ENCODE results near the gene DOCK9.

Gene DOCK9

GRCh38 chr13:98961503-98962105 lies 16.3 kb downstream of the DOCK9 start:
- no peak overlapping the region for H3K4me3 ChIP-seq (replicated peaks in 1 of 2; ENCODE audit: low read depth in 2 of 2, low read length in 2 of 2)
- TF ChIP-seq CTCF (IDR thresholded peaks at IDR 0.05; ENCODE audit: low read depth, low read length), result no peak
- no peak for DNase-seq (ENCODE audit: low read depth in 2 of 2)

GRCh38 chr13:98960606-98961502 lies 17.0 kb downstream of the DOCK9 start:
- DNase-seq (ENCODE audit: low read depth in 2 of 2), result no peak
- no peak overlapping the region for H3K4me3 ChIP-seq (replicated peaks in 1 of 2; ENCODE audit: low read depth in 2 of 2, low read length in 2 of 2)
- no peak for TF ChIP-seq CTCF (IDR thresholded peaks at IDR 0.05; ENCODE audit: low read depth, low read length)

GRCh38 chr13:98959786-98960605 lies 17.9 kb downstream of the DOCK9 start:
- TF ChIP-seq CTCF (IDR thresholded peaks at IDR 0.05; ENCODE audit: low read depth, low read length), result no peak
- no peak overlapping the region for H3K4me3 ChIP-seq (replicated peaks in 1 of 2; ENCODE audit: low read depth in 2 of 2, low read length in 2 of 2)
- peak in 1 of 2 donors; percentile 42 for DNase-seq (ENCODE audit: low read depth in 2 of 2)

- no peak for TF ChIP-seq CTCF (IDR thresholded peaks at IDR 0.05; ENCODE audit: low read depth, low read length)
- H3K4me3 ChIP-seq (replicated peaks in 1 of 2; ENCODE audit: low read depth in 2 of 2, low read length in 2 of 2), result no peak overlapping the region
- no peak for DNase-seq (ENCODE audit: low read depth in 2 of 2)
Measured at GRCh38 chr13:98959291-98959690, 18.6 kb downstream of the DOCK9 start.

GRCh38 chr13:98958443-98958794 lies 19.4 kb downstream of the DOCK9 start:
- no peak for TF ChIP-seq CTCF (IDR thresholded peaks at IDR 0.05; ENCODE audit: low read depth, low read length)
- DNase-seq (ENCODE audit: low read depth in 2 of 2), result no peak
- H3K4me3 ChIP-seq (replicated peaks in 1 of 2; ENCODE audit: low read depth in 2 of 2, low read length in 2 of 2), result no peak overlapping the region

GRCh38 chr13:98957731-98958442 lies 20.0 kb downstream of the DOCK9 start:
- no peak for TF ChIP-seq CTCF (IDR thresholded peaks at IDR 0.05; ENCODE audit: low read depth, low read length)
- H3K4me3 ChIP-seq (replicated peaks in 1 of 2; ENCODE audit: low read depth in 2 of 2, low read length in 2 of 2), result no peak overlapping the region
- DNase-seq (ENCODE audit: low read depth in 2 of 2), result no peak
